Natural killer cell (primary cell): ENCODE measurements around the gene CAPN1. TPM values are rescaled to one million over a fixed set of nuclear protein-coding genes. Genes with fewer than 3 reads are reported as not detected.

Experiments used
- ATAC-seq, 3 donors: fragments of 150-1000 bp in 2 of 3; fragments of 200-7000 bp in 1 of 3; cut with Tn5 transposase; 1 replicate in 1 of 3; 2 replicates in 2 of 3; pipeline ENCODE4 v1.10.0; 2021; ENCODE audit warnings: mild to moderate bottlenecking in 2 of 3, moderate library complexity in 2 of 3
- DNase-seq, 2 donors: peaks; one replicate each; pipeline versions ENCODE4 v3.0.0 to v3.0.0-alpha.2; 2013 to 2021; ENCODE audit warnings: mixed read lengths in 1 of 2
- H3K27ac ChIP-seq: one replicate; pipeline ENCODE4 v1.5.1; 2013; ENCODE audit warnings: mild to moderate bottlenecking, low read length
- H3K27me3 ChIP-seq: one replicate; pipeline ENCODE4 v1.6.1; 2013; ENCODE audit warnings: low read length; ENCODE audit not compliant: control insufficient read depth, insufficient read depth
- H3K36me3 ChIP-seq: one replicate; pipeline ENCODE4 v1.6.1; 2013; ENCODE audit warnings: low read length; ENCODE audit not compliant: control insufficient read depth, insufficient read depth
- H3K4me1 ChIP-seq: one replicate; pipeline ENCODE4 v1.6.1; 2013; ENCODE audit warnings: low read length; ENCODE audit not compliant: control insufficient read depth, insufficient read depth
- H3K4me3 ChIP-seq: one replicate; pipeline ENCODE4 v1.5.1; 2013; ENCODE audit warnings: low read length
- H3K9me3 ChIP-seq: one replicate; pipeline ENCODE4 v1.6.1; 2013; ENCODE audit warnings: low read length; ENCODE audit not compliant: control insufficient read depth, insufficient read depth
- H3K27ac Mint-ChIP-seq, 2 donors: one replicate each; pipeline ENCODE4 v1.8.0; 2022; ENCODE audit warnings: mild to moderate bottlenecking in 2 of 2, mixed read lengths in 2 of 2, moderate library complexity in 1 of 2
- H3K27me3 Mint-ChIP-seq, 2 donors: one replicate each; pipeline ENCODE4 v1.8.0; 2022; ENCODE audit warnings: low read depth in 2 of 2, mixed read lengths in 2 of 2
- H3K36me3 Mint-ChIP-seq: one replicate; pipeline ENCODE4 v1.8.0; 2022; ENCODE audit warnings: mixed read lengths
- H3K4me1 Mint-ChIP-seq, 2 donors: one replicate each; pipeline ENCODE4 v1.8.0; 2022; ENCODE audit warnings: mixed read lengths in 2 of 2
- H3K4me3 Mint-ChIP-seq: one replicate; pipeline ENCODE4 v1.8.0; 2022; ENCODE audit warnings: mild to moderate bottlenecking, moderate library complexity, mixed read lengths
- H3K9me3 Mint-ChIP-seq, 2 donors: one replicate each; pipeline ENCODE4 v1.8.0; 2022; ENCODE audit warnings: mixed read lengths in 2 of 2
- CTCF ChIP-seq: fragments of 200-600 bp; IDR thresholded peaks from one replicate; pipeline ENCODE4 v1.8.0; 2022; ENCODE audit warnings: antibody characterized with exemption
- WGBS: methylation state at CpG from one replicate; pipeline ENCODE4 v1.1.7; 2013; ENCODE audit warnings: missing lambda C conversion rate; ENCODE audit not compliant: insufficient coverage; 5-methylcytosine and 5-hydroxymethylcytosine counted together
- intact Hi-C: fragments of 100-400 bp; cut with micrococcal nuclease; formaldehyde crosslinking; loops from one replicate; pipeline ENCODE4 v1.14.2; 2022
- total RNA-seq, 4 donors: library from RNA; stranded (reverse); fragments of 120-200 nt in 1 of 4; gene quantifications; one replicate each; pipeline versions ENCODE4 v1.2.3 to v1.2.4, GENCODE V29; 2013 to 2022

CAPN1 gene
- total RNA-seq, 3 donors from 2014 or later (not counting 1 experiment from before 2014, with no cell fraction given): 211 to 256 (median 229) TPM

DNA sequence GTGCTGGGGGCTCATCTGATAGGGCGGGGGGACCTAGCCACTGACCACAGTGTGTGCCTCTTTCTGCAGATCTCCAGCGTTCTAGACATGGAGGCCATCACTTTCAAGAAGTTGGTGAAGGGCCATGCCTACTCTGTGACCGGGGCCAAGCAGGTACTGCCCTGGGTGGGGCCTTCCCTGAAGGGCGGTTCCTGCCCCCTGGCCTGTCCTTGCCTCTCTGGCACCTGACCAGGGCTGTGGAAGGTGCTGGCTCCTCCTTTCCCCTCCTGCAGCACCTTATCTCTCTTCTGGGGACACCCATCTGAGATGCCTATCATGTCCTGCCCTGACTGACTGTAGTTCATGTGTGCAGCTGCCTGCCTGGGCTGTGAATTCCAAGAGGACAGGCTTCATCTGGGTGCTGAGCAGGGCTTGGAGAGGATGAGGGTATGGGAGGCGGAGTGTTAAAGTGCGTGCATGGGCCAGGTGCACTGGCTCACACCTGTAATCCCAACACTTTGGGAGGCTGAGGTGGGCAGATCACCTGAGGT, 5.5 kb downstream of the CAPN1 start:
- no peak for DNase-seq
- H3K27me3 Mint-ChIP-seq: no peaks in the 10 kb centered on the region

GRCh38 chr11:65187971-65188461, 6.3 kb downstream of the CAPN1 start:
- Mint-ChIP-seq H3K9me3 (no peaks in the 10 kb centered on the region), H3K27me3 (no peaks in the 10 kb centered on the region), H3K4me1 (peaks cover 9 to 40% of the 10 kb centered on the region in 2 donors), H3K27ac (no peak overlapping the region), H3K36me3 (peaks cover 8% of the 10 kb centered on the region), H3K4me3 (no peak overlapping the region)
- H3K9me3 ChIP-seq: no peaks in the 10 kb centered on the region
- no peak for DNase-seq
- intact Hi-C loops: no loop called here
- H3K4me3 ChIP-seq: no peak overlapping the region
- H3K27me3 ChIP-seq: no peaks in the 10 kb centered on the region
- ATAC-seq: no peak
- 97% methylated on average over 20 of the region's 20 CpGs for WGBS
- peaks cover 5% of the 10 kb centered on the region for H3K4me1 ChIP-seq
- no peak overlapping the region for H3K27ac ChIP-seq
- no peak for TF ChIP-seq CTCF
- H3K36me3 ChIP-seq: peaks cover 59% of the 10 kb centered on the region

More for the DNA sequence above, 5.5 kb downstream of the CAPN1 start:
- Mint-ChIP-seq H3K27ac (no peak overlapping the region), H3K4me1 (peaks cover 12 to 48% of the 10 kb centered on the region in 2 donors), H3K9me3 (no peaks in the 10 kb centered on the region), H3K4me3 (no peak overlapping the region), H3K36me3 (peaks cover 8% of the 10 kb centered on the region)
- peaks cover 13% of the 10 kb centered on the region for H3K4me1 ChIP-seq
- H3K9me3 ChIP-seq: no peaks in the 10 kb centered on the region
- ATAC-seq: no peak
- peaks cover 56% of the 10 kb centered on the region for H3K36me3 ChIP-seq
- H3K27me3 ChIP-seq: no peaks in the 10 kb centered on the region
- no peak overlapping the region for H3K4me3 ChIP-seq
- WGBS: 95% methylated on average over 6 of the region's 6 CpGs
- TF ChIP-seq CTCF: no peak
- H3K27ac ChIP-seq: no peak overlapping the region
- intact Hi-C loops: no loop called here

DNA sequence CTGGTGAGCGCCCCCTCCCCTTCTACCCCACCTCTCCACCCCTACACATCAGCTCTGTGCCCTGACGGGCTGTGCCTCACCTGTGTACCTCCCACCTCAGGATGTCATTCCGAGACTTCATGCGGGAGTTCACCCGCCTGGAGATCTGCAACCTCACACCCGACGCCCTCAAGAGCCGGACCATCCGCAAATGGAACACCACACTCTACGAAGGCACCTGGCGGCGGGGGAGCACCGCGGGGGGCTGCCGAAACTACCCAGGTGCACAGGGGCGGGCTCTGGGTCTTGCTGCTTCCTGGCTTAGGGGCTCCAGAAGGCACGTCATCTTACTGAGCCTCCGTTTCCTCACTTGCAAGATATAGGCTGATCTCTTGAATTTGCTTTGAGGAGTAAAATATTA, 6.8 kb downstream of the CAPN1 start:
- intact Hi-C loops: no loop called here

More for the DNA sequence above, 6.8 kb downstream of the CAPN1 start:
- peaks cover 59% of the 10 kb centered on the region for H3K36me3 ChIP-seq
- Mint-ChIP-seq H3K27me3 (no peaks in the 10 kb centered on the region), H3K4me3 (no peak overlapping the region), H3K9me3 (no peaks in the 10 kb centered on the region), H3K4me1 (peaks cover 9 to 35% of the 10 kb centered on the region in 2 donors), H3K27ac (no peak overlapping the region), H3K36me3 (peaks cover 8% of the 10 kb centered on the region)
- WGBS: 98% methylated on average over 18 of the region's 18 CpGs
- no peak for ATAC-seq
- TF ChIP-seq CTCF: no peak
- H3K9me3 ChIP-seq: no peaks in the 10 kb centered on the region
- H3K27ac ChIP-seq: no peak overlapping the region
- H3K27me3 ChIP-seq: no peaks in the 10 kb centered on the region
- no peak overlapping the region for H3K4me3 ChIP-seq
- peaks cover under 1% of the 10 kb centered on the region for H3K4me1 ChIP-seq
- no peak for DNase-seq
